A673 (cell line): ENCODE measurements around the gene DYNLT1. TPM values are rescaled to one million over a fixed set of nuclear protein-coding genes. Genes with fewer than 3 reads are reported as not detected.

Experiments
- BruUV-seq: library from RNA; stranded (reverse); fragments of 400-500 nt; replicated peaks from 2 replicates; lab custom pipeline; 2021; lab: Mats Ljungman, UMichigan
- CTCF ChIA-PET: fragments of 300-600 bp; sonication (Branson Sonifier 250); formaldehyde crosslinking; loops from one replicate; lab custom pipeline; 2022; ENCODE audit warnings: antibody characterized with exemption; lab: Charles Lee
- POLR2A ChIA-PET: fragments of 300-600 bp; sonication (Branson Sonifier 250); formaldehyde crosslinking; loops from one replicate; lab custom pipeline; 2022; ENCODE audit warnings: antibody characterized with exemption; ENCODE audit not compliant: low non-redundant PET; lab: Charles Lee
- DNase-seq: peaks from one replicate; pipeline ENCODE4 v3.0.0-alpha.2; 2015; ENCODE audit warnings: low spot score
- H3K27ac ChIP-seq: fragments of 200-600 bp; sonication (generic); 2 replicates; pipeline ENCODE4 v1.5.1; 2016; ENCODE audit warnings: mixed run types, low read depth, mild to moderate bottlenecking, mixed read lengths, antibody characterized with exemption, low read length; ENCODE audit not compliant: poor library complexity, severe bottlenecking
- H3K27me3 ChIP-seq: fragments of 200-600 bp; sonication (generic); replicated peaks from 2 replicates; pipeline ENCODE4 v1.6.1; 2017; ENCODE audit warnings: mixed run types, low read depth, mild to moderate bottlenecking, mixed read lengths, antibody characterized with exemption, low read length; ENCODE audit not compliant: insufficient read depth, poor library complexity
- H3K36me3 ChIP-seq: fragments of 200-600 bp; sonication (generic); 2 replicates; pipeline ENCODE4 v1.6.1; 2016; ENCODE audit warnings: mixed run types, mild to moderate bottlenecking, mixed read lengths, antibody characterized with exemption, low read length; ENCODE audit not compliant: insufficient read depth, poor library complexity, severe bottlenecking
- H3K4me1 ChIP-seq: fragments of 200-600 bp; sonication (generic); 2 replicates; pipeline ENCODE4 v1.6.1; 2017; ENCODE audit warnings: mixed run types, mild to moderate bottlenecking, mixed read lengths, antibody characterized with exemption, low read length; ENCODE audit not compliant: insufficient read depth, poor library complexity, severe bottlenecking
- H3K4me3 ChIP-seq: fragments of 200-600 bp; sonication (generic); 2 replicates; pipeline ENCODE4 v1.5.1; 2016; ENCODE audit warnings: low read depth, mixed run types, mild to moderate bottlenecking, mixed read lengths, low read length; ENCODE audit not compliant: poor library complexity, severe bottlenecking
- H3K9me3 ChIP-seq: fragments of 200-600 bp; sonication (generic); 2 replicates; pipeline ENCODE4 v1.6.1; 2016; ENCODE audit warnings: mixed run types, low read depth, mild to moderate bottlenecking, mixed read lengths, antibody characterized with exemption, low read length; ENCODE audit not compliant: poor library complexity, severe bottlenecking
- EZH2 ChIP-seq: fragments of 200-600 bp; sonication (generic); IDR thresholded peaks from 2 replicates; pipeline ENCODE4 v1.6.1; 2017; ENCODE audit warnings: borderline replicate concordance, low read depth, mild to moderate bottlenecking, mixed read lengths, antibody characterized with exemption, low read length; ENCODE audit not compliant: poor library complexity, severe bottlenecking
- intact Hi-C: fragments of 100-400 bp; cut with micrococcal nuclease; formaldehyde crosslinking; loops from one replicate; pipeline ENCODE4 v1.10.0; 2022; ENCODE audit not compliant: unreplicated experiment
- total RNA-seq: library from RNA; stranded (reverse); gene quantifications from 2 replicates; pipeline ENCODE4 v1.2.3, GENCODE V29; 2021
- TF ChIP-seq, protein P1 (sequence below): fragments of 300-800, 200-600 bp; sonication (generic); conservative IDR thresholded peaks from 2 replicates; pipeline ENCODE4 v1.5.1; 2017; ENCODE audit warnings: low read depth, mild to moderate bottlenecking, antibody characterized with exemption, low read length, moderate library complexity, mixed read lengths

DYNLT1 gene
- total RNA-seq, 1 experiment from 2014 or later = 137 TPM

DNA sequence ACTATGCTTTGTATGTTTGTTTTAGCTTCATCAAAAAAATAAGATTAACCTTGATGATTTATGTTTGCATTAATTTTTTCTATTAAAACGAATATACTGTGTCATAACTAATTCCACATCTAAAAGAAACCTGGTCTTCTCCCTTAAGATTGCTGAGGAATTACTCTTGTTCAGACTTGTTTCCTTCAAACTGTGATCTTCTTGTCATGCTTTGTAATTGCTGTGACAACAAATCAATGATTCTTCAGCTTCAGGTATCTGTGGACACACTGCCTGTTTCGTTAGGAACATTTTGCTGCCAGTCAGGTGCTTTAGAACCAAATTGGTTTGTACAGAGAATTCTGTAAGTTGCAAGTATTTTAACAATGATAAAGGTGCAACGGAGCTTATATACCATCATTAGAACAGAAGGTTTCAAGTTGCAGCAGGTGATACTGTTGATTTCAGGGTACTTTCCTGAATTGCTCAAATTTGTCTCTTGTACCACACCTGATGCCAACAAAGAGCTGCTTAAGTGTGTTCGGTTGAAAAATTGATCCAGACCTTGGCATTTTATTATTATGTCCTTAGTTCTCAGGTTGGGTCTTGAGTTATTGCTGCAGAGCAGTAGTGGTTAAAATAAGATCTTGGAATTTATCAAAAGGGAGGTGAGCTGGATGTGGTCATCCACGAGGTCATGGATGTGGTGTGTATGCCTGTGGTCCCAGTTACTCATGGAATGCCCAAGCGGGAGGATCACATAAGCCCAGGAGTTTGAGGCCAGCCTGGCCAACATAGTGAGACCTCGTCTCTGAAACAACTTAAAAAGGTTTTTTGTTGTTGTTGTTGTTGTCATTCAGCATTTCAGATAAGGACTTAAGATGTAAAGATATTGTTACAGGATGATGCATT lies 24.8 kb upstream of the DYNLT1 start:
- intact Hi-C loops = no loop called here
- H3K4me3 ChIP-seq = no peak overlapping the region
- no peaks in the 10 kb centered on the region for H3K36me3 ChIP-seq
- ChIA-PET POLR2A (no interaction called here), CTCF (no interaction called here)
- TF ChIP-seq, protein P1, sequence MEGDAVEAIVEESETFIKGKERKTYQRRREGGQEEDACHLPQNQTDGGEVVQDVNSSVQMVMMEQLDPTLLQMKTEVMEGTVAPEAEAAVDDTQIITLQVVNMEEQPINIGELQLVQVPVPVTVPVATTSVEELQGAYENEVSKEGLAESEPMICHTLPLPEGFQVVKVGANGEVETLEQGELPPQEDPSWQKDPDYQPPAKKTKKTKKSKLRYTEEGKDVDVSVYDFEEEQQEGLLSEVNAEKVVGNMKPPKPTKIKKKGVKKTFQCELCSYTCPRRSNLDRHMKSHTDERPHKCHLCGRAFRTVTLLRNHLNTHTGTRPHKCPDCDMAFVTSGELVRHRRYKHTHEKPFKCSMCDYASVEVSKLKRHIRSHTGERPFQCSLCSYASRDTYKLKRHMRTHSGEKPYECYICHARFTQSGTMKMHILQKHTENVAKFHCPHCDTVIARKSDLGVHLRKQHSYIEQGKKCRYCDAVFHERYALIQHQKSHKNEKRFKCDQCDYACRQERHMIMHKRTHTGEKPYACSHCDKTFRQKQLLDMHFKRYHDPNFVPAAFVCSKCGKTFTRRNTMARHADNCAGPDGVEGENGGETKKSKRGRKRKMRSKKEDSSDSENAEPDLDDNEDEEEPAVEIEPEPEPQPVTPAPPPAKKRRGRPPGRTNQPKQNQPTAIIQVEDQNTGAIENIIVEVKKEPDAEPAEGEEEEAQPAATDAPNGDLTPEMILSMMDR = no peak
- no peak for TF ChIP-seq EZH2
- H3K4me1 ChIP-seq = no peaks in the 10 kb centered on the region
- BruUV-seq = no TSS peak
- H3K27me3 ChIP-seq = no peaks in the 10 kb centered on the region
- H3K27ac ChIP-seq = no peak overlapping the region
- H3K9me3 ChIP-seq = no peaks in the 10 kb centered on the region
- DNase-seq = no peak

DNA sequence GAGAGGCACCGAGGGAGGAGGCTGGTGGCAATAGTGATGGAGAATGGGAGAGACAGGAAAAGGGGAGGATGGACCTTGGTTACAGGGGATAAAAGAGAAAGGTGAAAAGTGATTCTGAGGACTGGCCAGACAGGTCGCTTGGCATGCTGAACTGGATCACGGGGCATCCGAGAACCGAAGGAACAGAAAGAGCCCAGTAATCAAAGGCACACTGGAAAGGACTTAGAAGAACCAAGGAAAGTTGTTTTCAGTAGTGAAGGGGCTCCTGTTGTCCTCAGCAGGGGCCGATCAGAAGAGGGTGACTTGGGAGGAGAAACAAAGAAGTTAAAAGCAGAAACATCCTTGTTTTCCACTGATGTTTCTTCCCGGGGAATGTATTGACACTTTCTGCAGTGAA lies 24.2 kb upstream of the DYNLT1 start:
- no peaks in the 10 kb centered on the region for H3K36me3 ChIP-seq
- POLR2A ChIA-PET = no interaction called here
- no peaks in the 10 kb centered on the region for H3K4me1 ChIP-seq
- H3K9me3 ChIP-seq = no peaks in the 10 kb centered on the region
- DNase-seq = no peak
- intact Hi-C loops = no loop called here
- BruUV-seq = no TSS peak
- H3K27me3 ChIP-seq = no peaks in the 10 kb centered on the region
- no peak overlapping the region for H3K27ac ChIP-seq
- CTCF ChIA-PET = no interaction called here
- no peak overlapping the region for H3K4me3 ChIP-seq
- no peak for TF ChIP-seq EZH2
- TF ChIP-seq, protein P1 = no peak

DNA sequence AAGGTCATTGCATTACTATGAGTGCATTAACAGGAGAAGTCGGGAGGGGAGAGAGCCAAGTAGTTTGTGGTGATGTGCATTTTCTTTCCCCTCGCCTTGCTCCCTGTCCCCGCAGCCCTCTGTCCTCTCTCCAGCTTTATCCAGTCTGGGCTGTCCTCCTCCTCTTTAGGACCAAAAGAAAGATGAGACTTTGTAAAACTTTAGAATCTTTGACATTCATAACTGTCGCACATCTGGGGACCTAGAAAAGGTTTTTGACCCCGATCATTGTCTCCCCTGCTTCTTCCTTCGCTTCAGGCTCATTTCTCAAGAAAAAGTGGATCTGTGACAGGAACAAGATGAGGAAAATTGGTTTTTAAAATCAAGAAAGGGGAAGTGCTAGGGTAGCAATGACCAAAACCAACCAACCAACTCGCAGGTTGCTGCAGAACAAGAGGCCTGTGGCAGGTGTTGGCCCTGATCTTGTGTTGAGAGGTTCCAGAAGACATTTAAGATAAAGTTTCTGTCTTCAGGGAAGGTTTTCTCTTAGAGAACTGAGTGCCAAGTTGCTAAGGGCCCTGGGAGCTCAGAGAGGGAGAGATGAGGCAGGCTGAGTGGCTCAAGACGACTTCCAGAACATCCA lies 22.9 kb upstream of the DYNLT1 start:
- Histone ChIP-seq H3K27ac (no peak overlapping the region), H3K27me3 (no peaks in the 10 kb centered on the region), H3K4me1 (peaks cover 10% of the 10 kb centered on the region), H3K4me3 (no peak overlapping the region), H3K36me3 (no peaks in the 10 kb centered on the region), H3K9me3 (no peaks in the 10 kb centered on the region)
- BruUV-seq = no TSS peak
- TF ChIP-seq EZH2 = no peak
- TF ChIP-seq, protein P1 = no peak
- ChIA-PET CTCF (no interaction called here), POLR2A (no interaction called here)
- no peak for DNase-seq
- intact Hi-C loops = no loop called here
